ENCODE results near the gene KCNE3. TPM values are rescaled to one million over a fixed set of nuclear protein-coding genes. Genes with fewer than 3 reads are reported as not detected.

Gene KCNE3
- total and polyA plus RNA-seq, 9 of the 15 experiments (the other 6 are each of a cell fraction or from before 2014, with no cell fraction given): 1.6 to 8.7 (median 6.2) TPM

- TF ChIP-seq PCBP2 (IDR thresholded peaks at IDR 0.05; ENCODE audit: low read depth, low read length, poor library complexity, severe bottlenecking) (no peak), PATZ1 (CRISPR knock-in tag; IDR thresholded peaks at IDR 0.05; ENCODE audit: borderline replicate concordance) (no peak), NFE2 (IDR thresholded peaks at IDR 0.05; ENCODE audit: low read depth) (no peak), ZNF717 (CRISPR knock-in tag; IDR thresholded peaks at IDR 0.05) (no peak), RAD51 (IDR thresholded peaks at IDR 0.05; ENCODE audit: borderline replicate concordance, low read depth) (no peak), ETV1 (tag; conservative IDR thresholded peaks at IDR 0.05; ENCODE audit: low read depth) (no peak), ADNP (tag; IDR thresholded peaks at IDR 0.05) (no peak), SIX5 (IDR thresholded peaks at IDR 0.05; ENCODE audit: borderline replicate concordance in 1 of 2, insufficient read depth in 1 of 2, low read depth in 1 of 2, low read length in 2 of 2) (no peak), ZNF197 (CRISPR knock-in tag; IDR thresholded peaks at IDR 0.05; ENCODE audit: low read depth) (peak; percentile 73; the same call in 1 of the 2 replicates), MXD1 (CRISPR knock-in tag; IDR thresholded peaks at IDR 0.05; ENCODE audit: borderline replicate concordance, poor library complexity, severe bottlenecking) (no peak), NFXL1 (CRISPR knock-in tag; IDR thresholded peaks at IDR 0.05) (no peak), ZNF589 (CRISPR knock-in tag; IDR thresholded peaks at IDR 0.05; ENCODE audit: low read depth) (no peak), ZNF384 (IDR thresholded peaks at IDR 0.05; ENCODE audit: low read depth, low read length) (no peak), STAT6 (CRISPR knock-in tag; IDR thresholded peaks at IDR 0.05) (no peak), EGR1 (conservative IDR thresholded peaks at IDR 0.05) (no peak), UBTF (IDR thresholded peaks at IDR 0.05; ENCODE audit: borderline replicate concordance in 1 of 2, low read depth in 2 of 2, low read length in 2 of 2) (no peak), ZNF431 (CRISPR knock-in tag; IDR thresholded peaks at IDR 0.05) (no peak), ZNF212 (CRISPR knock-in tag; IDR thresholded peaks at IDR 0.05) (no peak), MAFF (IDR thresholded peaks at IDR 0.05; ENCODE audit: low read length) (no peak), CBX5 (IDR thresholded peaks at IDR 0.05; ENCODE audit: borderline replicate concordance, low read depth) (no peak), E2F3 (CRISPR knock-in tag; IDR thresholded peaks at IDR 0.05) (no peak), MTF1 (CRISPR knock-in tag; IDR thresholded peaks at IDR 0.05; ENCODE audit: borderline replicate concordance) (no peak), TBL1XR1 (IDR thresholded peaks at IDR 0.05; ENCODE audit: low read length in 2 of 2) (peak in 1 of 2 experiments; percentile 81; a peak in 2 of 4 replicates)
Observed at GRCh38 chr11:74459584-74459983, 7.8 kb downstream of the KCNE3 start (continued).
